GM23338 (cell line): ENCODE data around the gene TLR3. TPM values are rescaled to one million over a fixed set of nuclear protein-coding genes. Genes with fewer than 3 reads are reported as not detected.

Experiments
- ATAC-seq: fragments of 200-7000 bp; cut with Tn5 transposase; 3 replicates; pipeline ENCODE4 v1.9.1; 2020
- DNase-seq: peaks from one replicate; pipeline ENCODE4 v3.0.0-alpha.2; 2015; ENCODE audit warnings: low spot score
- H2AFZ ChIP-seq: fragments of 200-600 bp; sonication (generic); 2 replicates; pipeline ENCODE4 v1.8.0; 2016; ENCODE audit warnings: antibody characterized with exemption, mild to moderate bottlenecking, moderate library complexity
- H3F3A ChIP-seq: fragments of 200-600 bp; sonication (generic); replicated peaks from 2 replicates; pipeline ENCODE4 v1.8.0; 2017; ENCODE audit warnings: antibody characterized with exemption, mixed run types, low read depth
- H3K27ac ChIP-seq: fragments of 200-600 bp; sonication (generic); 2 replicates; pipeline ENCODE4 v1.6.1; 2016; ENCODE audit warnings: low read depth
- H3K27me3 ChIP-seq: fragments of 200-600 bp; sonication (generic); 2 replicates; pipeline ENCODE4 v1.8.0; 2016; ENCODE audit warnings: mild to moderate bottlenecking, mixed run types, moderate library complexity; ENCODE audit not compliant: insufficient read depth
- H3K36me3 ChIP-seq: fragments of 200-600 bp; sonication (generic); 2 replicates; pipeline ENCODE4 v1.8.0; 2016; ENCODE audit warnings: mild to moderate bottlenecking; ENCODE audit not compliant: insufficient read depth
- H3K4me1 ChIP-seq: fragments of 200-600 bp; sonication (generic); 2 replicates; pipeline ENCODE4 v1.8.0; 2016; ENCODE audit warnings: mild to moderate bottlenecking, moderate library complexity; ENCODE audit not compliant: insufficient read depth
- H3K4me2 ChIP-seq: fragments of 200-600 bp; sonication (generic); 2 replicates; pipeline ENCODE4 v1.7.1; 2017; ENCODE audit warnings: mixed run types
- H3K4me3 ChIP-seq: fragments of 200-600 bp; sonication (generic); 2 replicates; pipeline ENCODE4 v1.6.1; 2016; ENCODE audit warnings: mixed run types
- H3K79me2 ChIP-seq: fragments of 200-600 bp; sonication (generic); replicated peaks from 2 replicates; pipeline ENCODE4 v1.8.0; 2017; ENCODE audit warnings: mild to moderate bottlenecking; ENCODE audit not compliant: insufficient read depth
- H3K9me2 ChIP-seq: fragments of 200-600 bp; sonication (generic); 2 replicates; pipeline ENCODE4 v1.8.0; 2017; ENCODE audit not compliant: insufficient read depth
- H4K20me1 ChIP-seq: fragments of 200-600 bp; sonication (generic); replicated peaks from 2 replicates; pipeline ENCODE4 v1.8.0; 2017; ENCODE audit warnings: mild to moderate bottlenecking; ENCODE audit not compliant: insufficient read depth
- H3K27ac Mint-ChIP-seq: 2 replicates; pipeline ENCODE4 v1.8.0; 2020; ENCODE audit warnings: inconsistent platforms, mild to moderate bottlenecking, moderate library complexity, mixed read lengths
- H3K27me3 Mint-ChIP-seq: 3 replicates; pipeline ENCODE4 v1.8.0; 2022; ENCODE audit warnings: low read depth, mild to moderate bottlenecking, moderate library complexity, mixed read lengths, inconsistent platforms; ENCODE audit not compliant: insufficient read depth, poor library complexity
- H3K36me3 Mint-ChIP-seq: 3 replicates; pipeline ENCODE4 v1.8.0; 2021; ENCODE audit warnings: low read depth, mild to moderate bottlenecking, inconsistent platforms, moderate library complexity, mixed read lengths
- H3K4me1 Mint-ChIP-seq: 3 replicates; pipeline ENCODE4 v1.8.0; 2020; ENCODE audit warnings: mild to moderate bottlenecking, inconsistent platforms, mixed read lengths
- H3K4me3 Mint-ChIP-seq: 3 replicates; pipeline ENCODE4 v1.8.0; 2021; ENCODE audit warnings: moderate library complexity, mild to moderate bottlenecking, inconsistent platforms, mixed read lengths
- H3K9me3 Mint-ChIP-seq: 3 replicates; pipeline ENCODE4 v1.8.0; 2020; ENCODE audit warnings: moderate library complexity, mild to moderate bottlenecking, inconsistent platforms, mixed read lengths
- CREB1 ChIP-seq: fragments of 250-450 bp; sonication (Bioruptor Pico); IDR thresholded peaks from 2 replicates; pipeline ENCODE4 v1.5.0; 2020; ENCODE audit warnings: low read depth, mild to moderate bottlenecking, moderate library complexity
- EZH2 ChIP-seq: fragments of 200-600 bp; sonication (generic); IDR thresholded peaks from one replicate; pipeline ENCODE4 v1.8.0; 2017; ENCODE audit warnings: antibody characterized with exemption, mild to moderate bottlenecking, low read depth; ENCODE audit not compliant: unreplicated experiment
- EZH2phosphoT487 ChIP-seq: fragments of 200-600 bp; sonication (generic); IDR thresholded peaks from one replicate; pipeline ENCODE4 v1.8.1; 2018; ENCODE audit warnings: antibody characterized with exemption; ENCODE audit not compliant: unreplicated experiment
- JUNB ChIP-seq: IDR thresholded peaks from one replicate; pipeline ENCODE4 v1.6.1; 2016; ENCODE audit warnings: antibody characterized with exemption; ENCODE audit not compliant: unreplicated experiment
- NANOG ChIP-seq: IDR thresholded peaks from 2 replicates; pipeline ENCODE4 v1.6.1; 2016; ENCODE audit warnings: antibody characterized with exemption, borderline replicate concordance
- POLR2AphosphoS5 ChIP-seq: IDR thresholded peaks from 2 replicates; pipeline ENCODE4 v1.6.1; 2016; ENCODE audit warnings: antibody characterized with exemption, low read depth
- STAT1 ChIP-seq: IDR thresholded peaks from one replicate; pipeline ENCODE4 v1.6.1; 2016; ENCODE audit warnings: antibody characterized with exemption; ENCODE audit not compliant: unreplicated experiment
- ZNF114 ChIP-seq: fragments of 250-450 bp; sonication (Bioruptor Pico); IDR thresholded peaks from 2 replicates; pipeline ENCODE4 v1.5.0; 2020; ENCODE audit warnings: mild to moderate bottlenecking, moderate library complexity
- ZNF331 ChIP-seq: fragments of 250-450 bp; sonication (Bioruptor Pico); IDR thresholded peaks from 2 replicates; pipeline ENCODE4 v1.5.0; 2020; ENCODE audit warnings: low read depth, mild to moderate bottlenecking, moderate library complexity
- polyA plus RNA-seq: library from polyadenylated mRNA; unstranded; fragments of >200 nt; fragmentation: Nextera tagmentation; extraction: Ambion mirVana; gene quantifications from 2 replicates; pipeline ENCODE4 v1.2.1, GENCODE V29; 2016
- total RNA-seq: library from RNA; depleted of rRNA; stranded (reverse); fragments of >200 nt; shearing (Covaris generic); gene quantifications from 2 replicates; pipeline ENCODE4 v1.2.3, GENCODE V29; 2014
- TF ChIP-seq, protein P1 (sequence below): IDR thresholded peaks from 2 replicates; pipeline ENCODE4 v1.6.1; 2016; ENCODE audit warnings: antibody characterized with exemption
- TF ChIP-seq, protein P2 (sequence below): IDR thresholded peaks from one replicate; pipeline ENCODE4 v1.6.1; 2018; ENCODE audit warnings: antibody characterized with exemption; ENCODE audit not compliant: unreplicated experiment
- TF ChIP-seq, protein P3 (sequence below): fragments of 250-450 bp; sonication (Bioruptor Pico); IDR thresholded peaks from 2 replicates; pipeline ENCODE4 v1.5.0; 2020; ENCODE audit warnings: mild to moderate bottlenecking, moderate library complexity
- TF ChIP-seq, protein P4 (sequence below), 2 experiments: fragments of 200-600 bp in 1 of 2; sonication (generic) in 1 of 2; conservative IDR thresholded peaks; 2 replicates each; pipeline versions ENCODE4 v1.5.1 to v1.6.1; 2016 to 2017; ENCODE audit warnings: antibody characterized with exemption in 2 of 2, low read depth in 2 of 2, mild to moderate bottlenecking in 2 of 2, moderate library complexity in 1 of 2

Gene TLR3
- total and polyA plus RNA-seq, 2 experiments from 2014 or later, result 0.32 to 0.38 TPM

DNA sequence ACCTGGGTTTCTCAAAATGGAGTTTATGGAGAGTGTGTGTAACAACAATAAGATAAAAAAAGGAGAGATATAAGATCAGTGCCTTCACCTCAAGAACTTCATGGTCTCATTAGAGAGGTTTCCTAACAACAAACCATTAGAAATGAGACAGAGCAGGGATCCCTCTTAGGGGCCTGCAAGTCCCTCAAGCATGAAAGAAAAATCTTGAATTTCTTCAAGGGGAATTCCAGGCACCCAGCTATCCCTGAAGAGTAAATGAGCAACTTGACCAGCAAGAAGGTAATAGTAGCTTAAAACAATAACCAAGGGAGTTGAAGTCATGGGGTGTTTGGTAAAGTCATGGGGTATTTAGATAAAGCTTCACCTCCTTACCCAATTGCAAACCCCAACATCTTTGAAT is 49.7 kb upstream of the TLR3 start:
- Histone ChIP-seq H3K79me2 (no peaks in the 10 kb centered on the region), H3K36me3 (no peaks in the 10 kb centered on the region), H3K9me2 (no peaks in the 10 kb centered on the region), H3K27me3 (no peaks in the 10 kb centered on the region), H3F3A (peaks cover 7% of the 10 kb centered on the region; the same call in 1 of the 2 replicates), H3K4me3 (no peak overlapping the region), H2AFZ (no peak overlapping the region), H3K4me2 (no peak overlapping the region), H3K27ac (no peak overlapping the region), H3K4me1 (peaks cover 8% of the 10 kb centered on the region), H4K20me1 (no peaks in the 10 kb centered on the region)
- ATAC-seq (no peak), DNase-seq (no peak)
- Mint-ChIP-seq H3K36me3 (peaks cover 8% of the 10 kb centered on the region; the same call in 2 of the 3 replicates), H3K27ac (no peak overlapping the region), H3K9me3 (peaks cover 8% of the 10 kb centered on the region; the same call in 2 of the 3 replicates), H3K4me1 (peaks cover 24% of the 10 kb centered on the region), H3K27me3 (peaks cover 6% of the 10 kb centered on the region), H3K4me3 (no peak overlapping the region)
- no peak for TF ChIP-seq EZH2
- TF ChIP-seq, protein P1, sequence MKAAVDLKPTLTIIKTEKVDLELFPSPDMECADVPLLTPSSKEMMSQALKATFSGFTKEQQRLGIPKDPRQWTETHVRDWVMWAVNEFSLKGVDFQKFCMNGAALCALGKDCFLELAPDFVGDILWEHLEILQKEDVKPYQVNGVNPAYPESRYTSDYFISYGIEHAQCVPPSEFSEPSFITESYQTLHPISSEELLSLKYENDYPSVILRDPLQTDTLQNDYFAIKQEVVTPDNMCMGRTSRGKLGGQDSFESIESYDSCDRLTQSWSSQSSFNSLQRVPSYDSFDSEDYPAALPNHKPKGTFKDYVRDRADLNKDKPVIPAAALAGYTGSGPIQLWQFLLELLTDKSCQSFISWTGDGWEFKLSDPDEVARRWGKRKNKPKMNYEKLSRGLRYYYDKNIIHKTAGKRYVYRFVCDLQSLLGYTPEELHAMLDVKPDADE, result no peak
- TF ChIP-seq, protein P2, sequence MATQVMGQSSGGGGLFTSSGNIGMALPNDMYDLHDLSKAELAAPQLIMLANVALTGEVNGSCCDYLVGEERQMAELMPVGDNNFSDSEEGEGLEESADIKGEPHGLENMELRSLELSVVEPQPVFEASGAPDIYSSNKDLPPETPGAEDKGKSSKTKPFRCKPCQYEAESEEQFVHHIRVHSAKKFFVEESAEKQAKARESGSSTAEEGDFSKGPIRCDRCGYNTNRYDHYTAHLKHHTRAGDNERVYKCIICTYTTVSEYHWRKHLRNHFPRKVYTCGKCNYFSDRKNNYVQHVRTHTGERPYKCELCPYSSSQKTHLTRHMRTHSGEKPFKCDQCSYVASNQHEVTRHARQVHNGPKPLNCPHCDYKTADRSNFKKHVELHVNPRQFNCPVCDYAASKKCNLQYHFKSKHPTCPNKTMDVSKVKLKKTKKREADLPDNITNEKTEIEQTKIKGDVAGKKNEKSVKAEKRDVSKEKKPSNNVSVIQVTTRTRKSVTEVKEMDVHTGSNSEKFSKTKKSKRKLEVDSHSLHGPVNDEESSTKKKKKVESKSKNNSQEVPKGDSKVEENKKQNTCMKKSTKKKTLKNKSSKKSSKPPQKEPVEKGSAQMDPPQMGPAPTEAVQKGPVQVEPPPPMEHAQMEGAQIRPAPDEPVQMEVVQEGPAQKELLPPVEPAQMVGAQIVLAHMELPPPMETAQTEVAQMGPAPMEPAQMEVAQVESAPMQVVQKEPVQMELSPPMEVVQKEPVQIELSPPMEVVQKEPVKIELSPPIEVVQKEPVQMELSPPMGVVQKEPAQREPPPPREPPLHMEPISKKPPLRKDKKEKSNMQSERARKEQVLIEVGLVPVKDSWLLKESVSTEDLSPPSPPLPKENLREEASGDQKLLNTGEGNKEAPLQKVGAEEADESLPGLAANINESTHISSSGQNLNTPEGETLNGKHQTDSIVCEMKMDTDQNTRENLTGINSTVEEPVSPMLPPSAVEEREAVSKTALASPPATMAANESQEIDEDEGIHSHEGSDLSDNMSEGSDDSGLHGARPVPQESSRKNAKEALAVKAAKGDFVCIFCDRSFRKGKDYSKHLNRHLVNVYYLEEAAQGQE, result no peak
- no peak for TF ChIP-seq ZNF331 (CRISPR knock-in tag)
- no peak for TF ChIP-seq JUNB
- TF ChIP-seq STAT1, result no peak
- no peak for TF ChIP-seq NANOG
- TF ChIP-seq POLR2AphosphoS5, result no peak
- TF ChIP-seq, protein P3, sequence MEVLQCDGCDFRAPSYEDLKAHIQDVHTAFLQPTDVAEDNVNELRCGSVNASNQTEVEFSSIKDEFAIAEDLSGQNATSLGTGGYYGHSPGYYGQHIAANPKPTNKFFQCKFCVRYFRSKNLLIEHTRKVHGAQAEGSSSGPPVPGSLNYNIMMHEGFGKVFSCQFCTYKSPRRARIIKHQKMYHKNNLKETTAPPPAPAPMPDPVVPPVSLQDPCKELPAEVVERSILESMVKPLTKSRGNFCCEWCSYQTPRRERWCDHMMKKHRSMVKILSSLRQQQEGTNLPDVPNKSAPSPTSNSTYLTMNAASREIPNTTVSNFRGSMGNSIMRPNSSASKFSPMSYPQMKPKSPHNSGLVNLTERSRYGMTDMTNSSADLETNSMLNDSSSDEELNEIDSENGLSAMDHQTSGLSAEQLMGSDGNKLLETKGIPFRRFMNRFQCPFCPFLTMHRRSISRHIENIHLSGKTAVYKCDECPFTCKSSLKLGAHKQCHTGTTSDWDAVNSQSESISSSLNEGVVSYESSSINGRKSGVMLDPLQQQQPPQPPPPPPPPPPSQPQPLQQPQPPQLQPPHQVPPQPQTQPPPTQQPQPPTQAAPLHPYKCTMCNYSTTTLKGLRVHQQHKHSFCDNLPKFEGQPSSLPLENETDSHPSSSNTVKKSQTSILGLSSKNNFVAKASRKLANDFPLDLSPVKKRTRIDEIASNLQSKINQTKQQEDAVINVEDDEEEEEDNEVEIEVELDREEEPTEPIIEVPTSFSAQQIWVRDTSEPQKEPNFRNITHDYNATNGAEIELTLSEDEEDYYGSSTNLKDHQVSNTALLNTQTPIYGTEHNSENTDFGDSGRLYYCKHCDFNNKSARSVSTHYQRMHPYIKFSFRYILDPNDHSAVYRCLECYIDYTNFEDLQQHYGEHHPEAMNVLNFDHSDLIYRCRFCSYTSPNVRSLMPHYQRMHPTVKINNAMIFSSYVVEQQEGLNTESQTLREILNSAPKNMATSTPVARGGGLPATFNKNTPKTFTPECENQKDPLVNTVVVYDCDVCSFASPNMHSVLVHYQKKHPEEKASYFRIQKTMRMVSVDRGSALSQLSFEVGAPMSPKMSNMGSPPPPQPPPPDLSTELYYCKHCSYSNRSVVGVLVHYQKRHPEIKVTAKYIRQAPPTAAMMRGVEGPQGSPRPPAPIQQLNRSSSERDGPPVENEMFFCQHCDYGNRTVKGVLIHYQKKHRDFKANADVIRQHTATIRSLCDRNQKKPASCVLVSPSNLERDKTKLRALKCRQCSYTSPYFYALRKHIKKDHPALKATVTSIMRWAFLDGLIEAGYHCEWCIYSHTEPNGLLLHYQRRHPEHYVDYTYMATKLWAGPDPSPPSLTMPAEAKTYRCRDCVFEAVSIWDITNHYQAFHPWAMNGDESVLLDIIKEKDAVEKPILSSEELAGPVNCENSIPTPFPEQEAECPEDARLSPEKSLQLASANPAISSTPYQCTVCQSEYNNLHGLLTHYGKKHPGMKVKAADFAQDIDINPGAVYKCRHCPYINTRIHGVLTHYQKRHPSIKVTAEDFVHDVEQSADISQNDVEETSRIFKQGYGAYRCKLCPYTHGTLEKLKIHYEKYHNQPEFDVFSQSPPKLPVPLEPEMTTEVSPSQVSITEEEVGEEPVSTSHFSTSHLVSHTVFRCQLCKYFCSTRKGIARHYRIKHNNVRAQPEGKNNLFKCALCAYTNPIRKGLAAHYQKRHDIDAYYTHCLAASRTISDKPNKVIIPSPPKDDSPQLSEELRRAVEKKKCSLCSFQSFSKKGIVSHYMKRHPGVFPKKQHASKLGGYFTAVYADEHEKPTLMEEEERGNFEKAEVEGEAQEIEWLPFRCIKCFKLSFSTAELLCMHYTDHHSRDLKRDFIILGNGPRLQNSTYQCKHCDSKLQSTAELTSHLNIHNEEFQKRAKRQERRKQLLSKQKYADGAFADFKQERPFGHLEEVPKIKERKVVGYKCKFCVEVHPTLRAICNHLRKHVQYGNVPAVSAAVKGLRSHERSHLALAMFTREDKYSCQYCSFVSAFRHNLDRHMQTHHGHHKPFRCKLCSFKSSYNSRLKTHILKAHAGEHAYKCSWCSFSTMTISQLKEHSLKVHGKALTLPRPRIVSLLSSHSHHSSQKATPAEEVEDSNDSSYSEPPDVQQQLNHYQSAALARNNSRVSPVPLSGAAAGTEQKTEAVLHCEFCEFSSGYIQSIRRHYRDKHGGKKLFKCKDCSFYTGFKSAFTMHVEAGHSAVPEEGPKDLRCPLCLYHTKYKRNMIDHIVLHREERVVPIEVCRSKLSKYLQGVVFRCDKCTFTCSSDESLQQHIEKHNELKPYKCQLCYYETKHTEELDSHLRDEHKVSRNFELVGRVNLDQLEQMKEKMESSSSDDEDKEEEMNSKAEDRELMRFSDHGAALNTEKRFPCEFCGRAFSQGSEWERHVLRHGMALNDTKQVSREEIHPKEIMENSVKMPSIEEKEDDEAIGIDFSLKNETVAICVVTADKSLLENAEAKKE (CRISPR knock-in tag), result no peak
- no peak for TF ChIP-seq CREB1 (CRISPR knock-in tag)
- TF ChIP-seq ZNF114 (CRISPR knock-in tag), result no peak
- TF ChIP-seq, protein P4, sequence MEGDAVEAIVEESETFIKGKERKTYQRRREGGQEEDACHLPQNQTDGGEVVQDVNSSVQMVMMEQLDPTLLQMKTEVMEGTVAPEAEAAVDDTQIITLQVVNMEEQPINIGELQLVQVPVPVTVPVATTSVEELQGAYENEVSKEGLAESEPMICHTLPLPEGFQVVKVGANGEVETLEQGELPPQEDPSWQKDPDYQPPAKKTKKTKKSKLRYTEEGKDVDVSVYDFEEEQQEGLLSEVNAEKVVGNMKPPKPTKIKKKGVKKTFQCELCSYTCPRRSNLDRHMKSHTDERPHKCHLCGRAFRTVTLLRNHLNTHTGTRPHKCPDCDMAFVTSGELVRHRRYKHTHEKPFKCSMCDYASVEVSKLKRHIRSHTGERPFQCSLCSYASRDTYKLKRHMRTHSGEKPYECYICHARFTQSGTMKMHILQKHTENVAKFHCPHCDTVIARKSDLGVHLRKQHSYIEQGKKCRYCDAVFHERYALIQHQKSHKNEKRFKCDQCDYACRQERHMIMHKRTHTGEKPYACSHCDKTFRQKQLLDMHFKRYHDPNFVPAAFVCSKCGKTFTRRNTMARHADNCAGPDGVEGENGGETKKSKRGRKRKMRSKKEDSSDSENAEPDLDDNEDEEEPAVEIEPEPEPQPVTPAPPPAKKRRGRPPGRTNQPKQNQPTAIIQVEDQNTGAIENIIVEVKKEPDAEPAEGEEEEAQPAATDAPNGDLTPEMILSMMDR (conservative IDR thresholded peaks at IDR 0.05; ENCODE audit: low read depth in 2 of 2), result no peak
- no peak for TF ChIP-seq EZH2phosphoT487
